HEK293 (cell line): ENCODE measurements around the gene BLTP3A.

Experiments
- ZFP3 ChIP-seq: fragments of 450-650 bp; formaldehyde crosslinking; IDR thresholded peaks from 2 replicates; pipeline ENCODE4 v1.5.1; 2016; ENCODE audit warnings: low read depth, missing biosample characterization, missing genetic modification characterization
- ZFP37 ChIP-seq: fragments of 450-650 bp; formaldehyde crosslinking; IDR thresholded peaks from 2 replicates; pipeline ENCODE4 v1.5.1; 2016; ENCODE audit warnings: missing biosample characterization, missing genetic modification characterization
- ZNF132 ChIP-seq: fragments of 450-650 bp; formaldehyde crosslinking; IDR thresholded peaks from 2 replicates; pipeline ENCODE4 v1.5.1; 2017; ENCODE audit warnings: missing biosample characterization, missing genetic modification characterization, borderline replicate concordance
- ZNF138 ChIP-seq: fragments of 450-650 bp; formaldehyde crosslinking; IDR thresholded peaks from 2 replicates; pipeline ENCODE4 v1.5.1; 2016; ENCODE audit warnings: missing biosample characterization, missing genetic modification characterization, borderline replicate concordance
- ZNF146 ChIP-seq: fragments of 450-650 bp; formaldehyde crosslinking; IDR thresholded peaks from 2 replicates; pipeline ENCODE4 v1.5.1; 2016; ENCODE audit warnings: missing biosample characterization, missing genetic modification characterization
- ZNF19 ChIP-seq: fragments of 450-650 bp; formaldehyde crosslinking; IDR thresholded peaks from 2 replicates; pipeline ENCODE4; 2016; ENCODE audit warnings: missing biosample characterization, missing genetic modification characterization, low read depth
- ZNF292 ChIP-seq: fragments of 450-650 bp; formaldehyde crosslinking; IDR thresholded peaks from 2 replicates; pipeline ENCODE4 v1.5.1; 2016; ENCODE audit warnings: low read depth, missing biosample characterization, missing genetic modification characterization, borderline replicate concordance
- ZNF302 ChIP-seq: fragments of 450-650 bp; formaldehyde crosslinking; IDR thresholded peaks from 2 replicates; pipeline ENCODE4 v1.5.1; 2016; ENCODE audit warnings: missing biosample characterization, missing genetic modification characterization, low read depth
- ZNF311 ChIP-seq: fragments of 450-650 bp; formaldehyde crosslinking; IDR thresholded peaks from 2 replicates; pipeline ENCODE4 v1.5.1; 2017; ENCODE audit warnings: missing biosample characterization, missing genetic modification characterization, borderline replicate concordance
- TF ChIP-seq, protein P1 (sequence below): fragments of 450-650 bp; formaldehyde crosslinking; IDR thresholded peaks from 2 replicates; pipeline ENCODE4 v1.5.1; 2016; ENCODE audit warnings: missing biosample characterization, missing genetic modification characterization
- TF ChIP-seq, protein P2 (sequence below): fragments of 450-650 bp; formaldehyde crosslinking; IDR thresholded peaks from 2 replicates; pipeline ENCODE4 v1.5.1; 2016; ENCODE audit warnings: missing biosample characterization, missing genetic modification characterization
- TF ChIP-seq, protein P3 (sequence below): fragments of 450-650 bp; formaldehyde crosslinking; IDR thresholded peaks from 2 replicates; pipeline ENCODE4 v1.5.1; 2016; ENCODE audit warnings: missing biosample characterization, missing genetic modification characterization

GRCh38 chr6:34813028-34813713 is 21.3 kb downstream of the BLTP3A start:
- TF ChIP-seq, protein P1, sequence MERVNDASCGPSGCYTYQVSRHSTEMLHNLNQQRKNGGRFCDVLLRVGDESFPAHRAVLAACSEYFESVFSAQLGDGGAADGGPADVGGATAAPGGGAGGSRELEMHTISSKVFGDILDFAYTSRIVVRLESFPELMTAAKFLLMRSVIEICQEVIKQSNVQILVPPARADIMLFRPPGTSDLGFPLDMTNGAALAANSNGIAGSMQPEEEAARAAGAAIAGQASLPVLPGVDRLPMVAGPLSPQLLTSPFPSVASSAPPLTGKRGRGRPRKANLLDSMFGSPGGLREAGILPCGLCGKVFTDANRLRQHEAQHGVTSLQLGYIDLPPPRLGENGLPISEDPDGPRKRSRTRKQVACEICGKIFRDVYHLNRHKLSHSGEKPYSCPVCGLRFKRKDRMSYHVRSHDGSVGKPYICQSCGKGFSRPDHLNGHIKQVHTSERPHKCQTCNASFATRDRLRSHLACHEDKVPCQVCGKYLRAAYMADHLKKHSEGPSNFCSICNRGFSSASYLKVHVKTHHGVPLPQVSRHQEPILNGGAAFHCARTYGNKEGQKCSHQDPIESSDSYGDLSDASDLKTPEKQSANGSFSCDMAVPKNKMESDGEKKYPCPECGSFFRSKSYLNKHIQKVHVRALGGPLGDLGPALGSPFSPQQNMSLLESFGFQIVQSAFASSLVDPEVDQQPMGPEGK (tag by site-specific recombination) = no peak
- no peak for TF ChIP-seq ZNF19 (tag by site-specific recombination)
- TF ChIP-seq, protein P2, sequence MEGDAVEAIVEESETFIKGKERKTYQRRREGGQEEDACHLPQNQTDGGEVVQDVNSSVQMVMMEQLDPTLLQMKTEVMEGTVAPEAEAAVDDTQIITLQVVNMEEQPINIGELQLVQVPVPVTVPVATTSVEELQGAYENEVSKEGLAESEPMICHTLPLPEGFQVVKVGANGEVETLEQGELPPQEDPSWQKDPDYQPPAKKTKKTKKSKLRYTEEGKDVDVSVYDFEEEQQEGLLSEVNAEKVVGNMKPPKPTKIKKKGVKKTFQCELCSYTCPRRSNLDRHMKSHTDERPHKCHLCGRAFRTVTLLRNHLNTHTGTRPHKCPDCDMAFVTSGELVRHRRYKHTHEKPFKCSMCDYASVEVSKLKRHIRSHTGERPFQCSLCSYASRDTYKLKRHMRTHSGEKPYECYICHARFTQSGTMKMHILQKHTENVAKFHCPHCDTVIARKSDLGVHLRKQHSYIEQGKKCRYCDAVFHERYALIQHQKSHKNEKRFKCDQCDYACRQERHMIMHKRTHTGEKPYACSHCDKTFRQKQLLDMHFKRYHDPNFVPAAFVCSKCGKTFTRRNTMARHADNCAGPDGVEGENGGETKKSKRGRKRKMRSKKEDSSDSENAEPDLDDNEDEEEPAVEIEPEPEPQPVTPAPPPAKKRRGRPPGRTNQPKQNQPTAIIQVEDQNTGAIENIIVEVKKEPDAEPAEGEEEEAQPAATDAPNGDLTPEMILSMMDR = no peak
- no peak for TF ChIP-seq ZFP37 (tag by site-specific recombination)
- TF ChIP-seq ZNF311 (tag by site-specific recombination) = no peak
- no peak for TF ChIP-seq ZFP3 (tag by site-specific recombination)
- no peak for TF ChIP-seq ZNF132
- no peak for TF ChIP-seq ZNF146 (tag by site-specific recombination)
- no peak for TF ChIP-seq ZNF302 (tag by site-specific recombination)
- TF ChIP-seq, protein P3, sequence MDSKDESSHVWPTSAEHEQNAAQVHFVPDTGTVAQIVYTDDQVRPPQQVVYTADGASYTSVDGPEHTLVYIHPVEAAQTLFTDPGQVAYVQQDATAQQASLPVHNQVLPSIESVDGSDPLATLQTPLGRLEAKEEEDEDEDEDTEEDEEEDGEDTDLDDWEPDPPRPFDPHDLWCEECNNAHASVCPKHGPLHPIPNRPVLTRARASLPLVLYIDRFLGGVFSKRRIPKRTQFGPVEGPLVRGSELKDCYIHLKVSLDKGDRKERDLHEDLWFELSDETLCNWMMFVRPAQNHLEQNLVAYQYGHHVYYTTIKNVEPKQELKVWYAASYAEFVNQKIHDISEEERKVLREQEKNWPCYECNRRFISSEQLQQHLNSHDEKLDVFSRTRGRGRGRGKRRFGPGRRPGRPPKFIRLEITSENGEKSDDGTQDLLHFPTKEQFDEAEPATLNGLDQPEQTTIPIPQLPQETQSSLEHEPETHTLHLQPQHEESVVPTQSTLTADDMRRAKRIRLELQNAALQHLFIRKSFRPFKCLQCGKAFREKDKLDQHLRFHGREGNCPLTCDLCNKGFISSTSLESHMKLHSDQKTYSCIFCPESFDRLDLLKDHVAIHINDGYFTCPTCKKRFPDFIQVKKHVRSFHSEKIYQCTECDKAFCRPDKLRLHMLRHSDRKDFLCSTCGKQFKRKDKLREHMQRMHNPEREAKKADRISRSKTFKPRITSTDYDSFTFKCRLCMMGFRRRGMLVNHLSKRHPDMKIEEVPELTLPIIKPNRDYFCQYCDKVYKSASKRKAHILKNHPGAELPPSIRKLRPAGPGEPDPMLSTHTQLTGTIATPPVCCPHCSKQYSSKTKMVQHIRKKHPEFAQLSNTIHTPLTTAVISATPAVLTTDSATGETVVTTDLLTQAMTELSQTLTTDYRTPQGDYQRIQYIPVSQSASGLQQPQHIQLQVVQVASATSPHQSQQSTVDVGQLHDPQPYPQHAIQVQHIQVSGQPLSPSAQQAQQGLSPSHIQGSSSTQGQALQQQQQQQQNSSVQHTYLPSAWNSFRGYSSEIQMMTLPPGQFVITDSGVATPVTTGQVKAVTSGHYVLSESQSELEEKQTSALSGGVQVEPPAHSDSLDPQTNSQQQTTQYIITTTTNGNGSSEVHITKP = no peak
- TF ChIP-seq ZNF138 (tag by site-specific recombination) = no peak
- no peak for TF ChIP-seq ZNF292
